ENCODE results near the gene NPFFR1. TPM values are rescaled to one million over a fixed set of nuclear protein-coding genes. Genes with fewer than 3 reads are reported as not detected.

The NPFFR1 gene
- total RNA-seq, 1 experiment from 2014 or later: not detected

- H4K5ac ChIP-seq (ENCODE audit: insufficient read length, low read depth, low read length): no peak overlapping the region
- no peak overlapping the region for H2BK20ac ChIP-seq (ENCODE audit: low read depth, low read length, poor library complexity, severe bottlenecking)
- no peak overlapping the region for H3K56ac ChIP-seq (ENCODE audit: insufficient read length, low read depth, low read length)
- H3K4me2 ChIP-seq (ENCODE audit: insufficient read depth, insufficient read length, low read length): no peak overlapping the region
- peaks cover 0 to 4% of the 10 kb centered on the region in 2 experiments; a peak in 2 of 4 replicates for H3K4me1 Mint-ChIP-seq
- no CpG with 5 or more reads among the region's 2 CpGs for WGBS (ENCODE audit: extremely low coverage, insufficient read length, low lambda C conversion rate)
- peaks cover 7% of the 10 kb centered on the region for H3K23me2 ChIP-seq (ENCODE audit: insufficient read length, low read depth, low read length, poor library complexity, severe bottlenecking)
- peaks cover 0 to 6% of the 10 kb centered on the region in 2 experiments; a peak in 2 of 5 replicates for H3K9me3 Mint-ChIP-seq
- no peak for TF ChIP-seq CTCF (conservative IDR thresholded peaks at IDR 0.05)
- H3K27me3 Mint-ChIP-seq (ENCODE audit: low read depth): peaks cover 69% of the 10 kb centered on the region
- H4K20me1 ChIP-seq (ENCODE audit: control insufficient read depth, insufficient read depth, insufficient read length): no peaks in the 10 kb centered on the region
- no peak overlapping the region for H3K4ac ChIP-seq (ENCODE audit: low read depth, low read length)
- H3K36me3 Mint-ChIP-seq (ENCODE audit: insufficient read depth in 1 of 3, low read depth in 3 of 3): no peaks in the 10 kb centered on the region
- H3K79me2 ChIP-seq (ENCODE audit: insufficient read depth, low read length): no peaks in the 10 kb centered on the region
- H2BK120ac ChIP-seq (ENCODE audit: low read depth, low read length, poor library complexity, severe bottlenecking): no peak overlapping the region
- H3K79me1 ChIP-seq (ENCODE audit: insufficient read depth, low read depth, low read length, poor library complexity, severe bottlenecking): no peaks in the 10 kb centered on the region
- no peak overlapping the region for H3K23ac ChIP-seq (ENCODE audit: insufficient read length, low read depth, low read length)
- no peak overlapping the region for H3K18ac ChIP-seq (ENCODE audit: insufficient read length, low read depth, low read length)
- H4K91ac ChIP-seq (ENCODE audit: insufficient read length, low read depth, low read length): no peak overlapping the region
- no peak overlapping the region for H3T11ph ChIP-seq (ENCODE audit: low read length)
- no peak overlapping the region for H3K4me3 Mint-ChIP-seq
- no peak overlapping the region for H3K27ac ChIP-seq (ENCODE audit: insufficient read length, low read depth, low read length)
- H2BK5ac ChIP-seq (ENCODE audit: insufficient read length, low read length): no peak overlapping the region
- H2BK12ac ChIP-seq (ENCODE audit: insufficient read length, low read depth, low read length): no peak overlapping the region
- no peak overlapping the region for H3K9ac ChIP-seq (ENCODE audit: extremely low read depth, insufficient read length, low read length)
- no peak overlapping the region for H2AFZ ChIP-seq (ENCODE audit: low read length)
- no peak overlapping the region for H2BK15ac ChIP-seq (ENCODE audit: low read depth, low read length)
- H4K8ac ChIP-seq (replicated peaks; ENCODE audit: insufficient read length, low read depth, low read length): no peak overlapping the region
- no peaks in the 10 kb centered on the region for H3K4me1 ChIP-seq (ENCODE audit: insufficient read depth, low read length)
- H3K27ac Mint-ChIP-seq: no peak overlapping the region
- no peaks in the 10 kb centered on the region for H3K9me3 ChIP-seq (ENCODE audit: control insufficient read depth, low read depth, low read length)
- no peak overlapping the region for H2AK5ac ChIP-seq (ENCODE audit: insufficient read length, low read length)
- peaks cover 25% of the 10 kb centered on the region for H3K27me3 ChIP-seq (ENCODE audit: insufficient read depth, low read length)
- no peak for DNase-seq
- no peak overlapping the region for H3K14ac ChIP-seq (ENCODE audit: insufficient read depth, low read length)
Measured at GRCh38 chr10:70285476-70285831, 1.6 kb upstream of the NPFFR1 start.
